ENCODE results near the gene FMN2.

Gene FMN2

DNA sequence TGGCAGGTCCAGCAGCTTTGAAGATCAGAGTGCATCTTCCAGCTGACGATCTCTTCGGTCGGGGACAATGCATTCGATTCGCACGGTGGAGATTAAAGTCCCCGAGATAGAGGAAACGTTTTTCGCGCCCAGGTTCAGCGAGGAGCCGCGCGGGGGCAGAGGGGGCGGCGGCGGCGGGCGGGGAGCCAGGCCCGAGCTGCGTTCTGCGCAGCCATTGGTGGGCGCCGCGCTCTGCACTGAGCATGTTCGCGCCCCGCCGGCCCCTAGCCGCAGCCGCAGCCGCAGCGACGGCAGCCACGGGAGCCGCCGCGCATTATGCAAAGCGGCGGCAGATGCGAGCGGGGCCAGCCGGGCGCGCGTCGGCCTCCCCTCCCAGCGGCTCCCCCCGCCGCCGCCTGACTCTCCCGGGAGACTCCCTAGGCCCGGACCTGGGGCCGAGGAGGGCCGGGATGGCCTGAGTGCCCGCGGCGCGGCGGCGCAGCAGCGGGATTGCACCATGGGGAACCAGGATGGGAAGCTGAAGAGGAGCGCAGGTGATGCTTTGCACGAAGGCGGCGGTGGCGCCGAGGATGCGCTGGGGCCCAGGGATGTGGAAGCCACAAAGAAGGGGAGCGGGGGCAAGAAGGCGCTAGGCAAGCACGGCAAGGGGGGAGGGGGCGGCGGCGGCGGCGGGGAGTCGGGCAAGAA is at the start of gene FMN2:
Gene FMN2, plus strand, starts transcription at position 270 of the 687 bp plus-strand sequence. Its CDS starts 227 bp downstream, at position 497.
- DNase-seq: no peak

GRCh38 chr1:240044620-240045019 is 47.1 kb upstream of the FMN2 start:
- DNase-seq: no peak

GRCh38 chr1:240046000-240046399 is 45.7 kb upstream of the FMN2 start:
- DNase-seq: no peak

DNA sequence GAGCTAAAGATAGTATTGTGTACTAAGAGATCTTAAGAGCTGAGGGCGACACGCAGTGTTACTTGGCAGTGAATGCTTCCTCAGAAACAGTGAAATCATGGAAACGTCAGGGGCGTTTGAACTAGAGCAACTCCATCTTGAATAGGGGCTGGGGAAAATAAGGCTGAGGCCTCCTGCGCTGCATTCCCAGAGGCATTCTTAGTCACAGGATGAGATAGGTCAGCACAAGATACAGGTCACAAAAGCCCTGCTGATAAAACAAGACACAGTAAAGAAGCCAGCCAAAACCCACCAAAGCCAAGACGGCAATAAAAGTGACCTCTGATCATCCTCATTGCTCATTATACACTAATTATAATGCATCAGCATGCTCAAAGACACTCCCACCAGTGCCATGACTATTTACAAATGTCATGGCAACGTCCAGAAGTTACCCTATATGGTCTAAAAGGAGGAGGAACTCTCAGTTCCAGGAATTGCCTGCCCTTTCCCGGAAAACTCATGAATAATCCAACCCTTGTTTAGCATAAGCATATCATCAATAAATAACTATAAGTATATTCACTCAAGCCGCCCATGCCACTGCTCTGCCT is 37.5 kb upstream of the FMN2 start:
- no peak for DNase-seq

DNA sequence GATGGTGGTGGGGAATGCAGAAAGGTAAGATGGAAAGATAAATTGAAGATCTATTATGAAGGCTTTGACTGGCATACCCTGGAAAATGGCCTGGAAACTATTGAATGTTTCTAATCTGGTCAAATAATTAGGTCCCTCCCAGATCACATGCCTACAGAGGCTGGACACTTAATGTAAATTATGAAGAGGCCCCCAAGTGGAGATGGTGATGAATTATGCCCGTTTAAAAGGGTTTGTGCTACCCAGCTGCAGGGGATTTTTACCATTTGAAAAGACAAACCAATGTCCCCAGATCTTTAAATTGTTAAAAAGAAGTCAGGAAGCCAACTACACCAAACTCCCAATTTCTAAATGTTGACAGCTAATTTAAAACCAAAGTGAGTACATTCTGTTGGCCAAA is 35.7 kb upstream of the FMN2 start:
- no peak for DNase-seq

DNA sequence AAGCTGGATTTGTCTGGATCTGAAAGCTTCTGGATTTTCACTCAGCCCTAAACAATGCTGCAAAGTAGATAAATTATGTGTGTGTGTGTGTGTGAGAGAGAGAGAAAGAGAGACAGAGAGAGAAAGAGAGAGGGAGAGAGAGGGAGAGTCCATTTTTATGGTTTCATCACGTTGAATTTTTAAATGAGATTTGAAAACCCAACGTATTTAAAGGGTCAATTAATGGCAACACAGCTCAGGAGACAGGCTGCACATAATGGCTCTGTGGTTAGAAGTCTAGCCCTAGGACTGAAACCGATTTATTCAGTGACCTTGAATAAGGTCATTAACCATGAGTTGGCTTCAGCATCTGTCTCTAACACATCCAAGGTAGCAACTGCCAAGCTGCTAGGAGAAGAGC is 35.3 kb upstream of the FMN2 start:
- DNase-seq: no peak

GRCh38 chr1:240058049-240058448 is 33.6 kb upstream of the FMN2 start:
- DNase-seq: no peak

DNA sequence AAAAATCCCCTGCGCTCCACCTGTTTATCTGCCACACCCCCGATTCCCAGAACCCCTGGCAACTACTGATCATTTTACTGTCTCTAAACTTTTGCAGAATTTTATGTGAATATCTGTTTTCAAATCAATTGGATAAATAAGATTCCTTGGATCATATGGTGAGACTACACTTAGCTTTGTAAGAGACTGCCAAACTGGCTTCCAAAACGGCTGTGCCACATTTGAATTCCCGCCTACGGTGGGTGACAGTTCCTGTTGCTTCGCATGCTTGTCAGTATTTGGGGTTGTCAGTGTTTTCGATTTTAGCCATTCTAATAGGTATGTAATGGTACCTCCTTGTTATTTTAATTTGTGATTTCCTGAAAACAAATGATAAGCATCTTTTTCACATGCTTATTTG is 22.7 kb upstream of the FMN2 start:
- DNase-seq: no peak

DNA sequence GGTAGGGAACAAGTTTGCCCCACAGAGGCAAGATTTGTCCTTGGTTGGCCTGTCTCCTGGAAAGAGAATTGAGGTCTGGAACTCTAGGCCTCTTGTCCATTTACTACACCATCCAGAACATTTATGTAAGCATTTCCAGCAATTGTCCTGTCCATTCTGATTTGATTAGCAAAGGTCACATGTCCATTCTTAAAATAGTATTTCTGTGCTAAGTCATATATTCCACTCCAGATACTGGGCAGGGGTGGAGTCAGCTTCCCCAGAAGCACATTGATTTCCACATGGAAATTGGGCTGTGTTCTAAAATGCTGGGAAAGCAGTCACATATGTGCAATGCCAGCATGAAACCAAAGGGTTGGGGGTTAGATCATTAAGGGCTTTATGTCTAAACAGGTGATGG is 21.5 kb upstream of the FMN2 start:
- DNase-seq: no peak

DNA sequence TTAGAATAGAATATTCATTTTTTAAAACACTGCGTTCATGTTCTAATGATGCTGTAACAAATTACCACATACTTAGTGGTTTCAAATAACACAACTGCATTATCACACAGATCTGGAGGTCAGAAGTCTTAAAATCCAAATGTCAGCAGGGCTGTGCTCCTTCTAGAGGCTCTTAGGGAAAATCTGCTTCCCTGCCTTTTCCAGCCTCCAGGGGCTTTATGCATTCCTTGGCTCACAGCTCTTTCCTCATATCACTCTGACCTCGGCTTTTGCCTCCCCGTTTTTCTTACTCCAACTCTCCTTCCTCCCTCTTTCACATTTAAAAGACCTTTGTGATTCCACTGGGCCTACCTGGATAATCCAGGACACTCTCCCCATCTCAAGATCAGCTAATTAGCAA is 18.6 kb upstream of the FMN2 start:
- DNase-seq: no peak

GRCh38 chr1:240074422-240074821 is 17.3 kb upstream of the FMN2 start:
- no peak for DNase-seq

- peak; percentile 18 to 19 (median 19) for DNase-seq
Measured at GRCh38 chr1:240074908-240075307, 16.8 kb upstream of the FMN2 start.

DNA sequence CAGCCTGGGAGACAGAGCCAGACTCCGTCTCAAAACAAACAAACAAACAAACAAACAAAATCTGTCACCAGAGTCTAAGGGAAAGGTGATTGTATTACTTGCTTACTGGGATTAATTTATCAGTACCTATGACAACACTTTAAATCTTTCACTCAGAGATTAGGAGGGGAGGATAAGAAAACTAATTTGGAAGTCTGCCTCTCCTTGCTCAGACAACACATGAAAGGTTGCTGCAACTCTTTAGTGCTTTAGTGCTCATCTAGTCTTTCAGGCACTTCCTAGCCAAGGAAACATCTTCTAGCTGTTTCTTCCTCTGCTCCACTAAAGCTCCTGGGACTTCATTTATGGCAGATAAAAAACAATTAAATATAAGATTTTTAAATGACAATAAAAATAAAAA is 7.3 kb upstream of the FMN2 start:
- DNase-seq: no peak

- no peak for DNase-seq
Measured at GRCh38 chr1:240084749-240085148, 6.9 kb upstream of the FMN2 start.

DNA sequence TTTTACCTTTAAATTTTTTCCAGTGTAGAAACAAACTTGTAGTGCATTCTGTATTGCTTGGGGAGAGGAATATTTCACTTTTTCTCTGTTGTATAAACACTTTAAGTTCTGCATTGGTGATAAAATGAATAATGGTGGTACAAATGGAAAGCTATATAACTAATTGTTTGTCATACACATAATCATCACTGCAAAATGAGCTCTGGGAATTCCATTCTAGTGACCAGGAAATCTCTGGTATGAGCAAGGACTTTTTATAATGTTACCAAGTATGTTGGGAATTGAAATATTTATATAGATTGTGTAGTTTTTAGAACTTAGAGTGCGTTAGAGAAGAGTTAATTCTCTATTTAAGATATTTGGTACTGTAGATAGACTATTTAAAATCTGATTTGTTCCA is 5.0 kb upstream of the FMN2 start:
- DNase-seq: no peak

DNA sequence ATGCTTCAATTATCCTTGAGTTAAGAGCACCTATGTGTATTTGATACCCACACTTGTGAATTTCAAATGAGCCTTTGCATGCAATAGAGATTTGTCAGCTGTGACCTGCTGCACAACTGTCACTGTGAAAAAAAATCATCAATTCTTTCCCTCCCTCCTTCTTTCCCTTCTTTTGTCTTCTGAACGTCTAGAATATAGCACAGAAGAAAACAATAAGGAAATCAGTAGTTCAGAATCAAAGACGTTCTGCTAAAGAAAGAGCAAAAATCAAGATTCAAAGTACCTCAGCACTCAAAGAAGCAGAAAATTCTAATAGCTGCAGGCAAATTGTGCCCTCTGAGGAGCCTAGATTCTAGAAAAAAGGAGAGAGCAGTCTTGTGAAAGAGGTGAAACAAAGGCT is 1.7 kb upstream of the FMN2 start:
- no peak for DNase-seq

DNA sequence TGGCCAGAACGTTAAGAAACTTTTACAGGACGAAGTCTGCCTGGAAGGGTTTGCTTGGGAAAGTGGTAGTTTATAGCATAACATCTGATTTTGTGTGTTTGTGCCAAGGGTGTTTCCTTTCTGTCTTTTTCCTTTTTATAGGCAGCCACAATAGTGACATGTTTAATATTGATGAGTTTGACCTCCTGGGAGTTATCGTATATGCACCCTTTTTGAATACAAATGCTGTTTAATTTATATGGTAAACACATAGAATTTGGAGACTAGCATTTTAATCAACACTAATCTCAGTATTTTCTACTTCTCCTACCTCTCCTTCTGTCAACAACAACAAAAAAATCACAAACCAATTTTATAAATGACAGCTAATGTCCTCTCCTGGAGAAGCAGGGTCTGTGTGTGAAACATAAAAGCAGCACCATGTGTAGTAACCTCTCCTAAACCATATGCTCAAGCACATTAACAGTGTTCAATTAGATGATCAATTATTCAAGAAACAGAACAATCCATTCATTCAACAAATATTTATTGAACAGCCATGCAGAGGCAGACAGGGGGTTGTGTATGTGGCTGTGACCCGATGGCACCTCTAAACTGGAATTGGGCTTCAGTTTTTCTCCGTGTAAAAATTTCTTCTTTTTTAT is 604 bp upstream of the FMN2 start:
- no peak for DNase-seq

GRCh38 chr1:240092301-240093119 is 827 bp downstream of the FMN2 start:
- DNase-seq: no peak

GRCh38 chr1:240093120-240093961 is 1.7 kb downstream of the FMN2 start:
- no peak for DNase-seq

- no peak for DNase-seq
Measured at GRCh38 chr1:240094041-240094722, 2.5 kb downstream of the FMN2 start.

DNA sequence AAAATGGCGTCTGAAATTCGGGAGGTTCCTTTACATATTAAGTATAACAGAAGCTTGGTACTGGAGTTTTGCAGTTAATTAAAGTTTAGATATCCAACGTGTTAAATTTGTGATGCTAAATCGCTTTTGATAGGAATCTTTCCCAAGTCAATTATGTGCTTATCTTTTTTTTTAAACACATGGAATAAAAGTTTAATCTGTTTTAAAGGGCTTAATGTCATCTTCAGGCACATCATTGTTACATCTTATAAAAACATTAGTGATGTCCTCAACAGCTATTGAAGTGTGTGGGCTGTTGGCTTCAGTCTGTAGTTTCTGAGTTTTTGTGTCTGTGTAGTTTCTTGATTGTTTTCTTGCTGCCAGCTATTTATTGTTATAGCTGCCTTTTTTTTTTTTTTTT is 5.3 kb downstream of the FMN2 start:
- DNase-seq: no peak

DNA sequence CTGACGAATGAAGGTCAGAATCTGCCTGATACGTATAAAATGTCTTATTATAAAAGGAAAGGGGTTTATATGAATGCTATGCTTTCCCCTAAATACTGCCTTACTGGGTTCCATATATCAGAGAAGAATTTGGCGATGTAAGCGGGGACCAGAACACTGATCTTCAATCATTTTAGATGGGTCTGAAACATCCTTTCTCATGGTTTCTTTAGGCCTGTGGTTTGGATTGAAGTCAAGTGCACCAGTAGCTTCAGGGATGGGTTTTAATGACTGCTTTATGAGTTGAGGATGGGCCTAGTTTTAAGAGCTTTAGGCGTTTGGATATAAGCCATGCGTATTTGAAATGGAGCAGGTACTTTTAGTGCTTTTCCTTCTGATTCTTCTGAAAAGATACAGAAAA is 6.9 kb downstream of the FMN2 start:
- no peak for DNase-seq

All from suppressor macrophage treated with lipopolysaccharide for 1 hour (primary cell).